GM18517 (cell line): ENCODE measurements around the gene CIDEB.

Source experiments
- ATAC-seq: cut with Tn5 transposase; IDR thresholded peaks from one replicate; pipeline ENCODE4 v1.9.1; 2021; ENCODE audit warnings: mild to moderate bottlenecking, moderate library complexity; ENCODE audit not compliant: unreplicated experiment

The CIDEB gene

GRCh38 chr14:24292118-24292807 lies 15.5 kb downstream of the CIDEB start:
- ATAC-seq, result no peak

- ATAC-seq, result no peak
Observed at GRCh38 chr14:24291446-24292117, 16.2 kb downstream of the CIDEB start.

DNA sequence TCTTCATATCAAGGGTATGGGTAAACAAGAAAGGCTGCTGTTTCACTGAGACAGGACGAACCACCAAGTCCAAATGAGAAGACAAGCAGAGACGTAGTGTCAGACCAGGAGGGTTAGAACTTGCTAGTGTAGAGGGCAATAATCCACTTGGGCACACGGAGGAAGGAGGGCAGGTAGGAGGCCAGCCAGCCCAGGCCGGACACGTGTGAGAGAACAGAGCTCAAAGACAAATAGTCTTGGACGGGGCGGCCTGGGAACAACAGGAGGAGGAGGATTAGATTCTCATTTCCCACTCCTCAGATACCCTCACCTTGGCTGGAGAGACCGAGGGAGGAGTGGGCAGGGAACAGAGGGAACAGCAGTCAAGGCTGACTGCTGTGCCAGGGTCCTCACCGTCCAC lies 17.0 kb downstream of the CIDEB start:
- no peak for ATAC-seq

DNA sequence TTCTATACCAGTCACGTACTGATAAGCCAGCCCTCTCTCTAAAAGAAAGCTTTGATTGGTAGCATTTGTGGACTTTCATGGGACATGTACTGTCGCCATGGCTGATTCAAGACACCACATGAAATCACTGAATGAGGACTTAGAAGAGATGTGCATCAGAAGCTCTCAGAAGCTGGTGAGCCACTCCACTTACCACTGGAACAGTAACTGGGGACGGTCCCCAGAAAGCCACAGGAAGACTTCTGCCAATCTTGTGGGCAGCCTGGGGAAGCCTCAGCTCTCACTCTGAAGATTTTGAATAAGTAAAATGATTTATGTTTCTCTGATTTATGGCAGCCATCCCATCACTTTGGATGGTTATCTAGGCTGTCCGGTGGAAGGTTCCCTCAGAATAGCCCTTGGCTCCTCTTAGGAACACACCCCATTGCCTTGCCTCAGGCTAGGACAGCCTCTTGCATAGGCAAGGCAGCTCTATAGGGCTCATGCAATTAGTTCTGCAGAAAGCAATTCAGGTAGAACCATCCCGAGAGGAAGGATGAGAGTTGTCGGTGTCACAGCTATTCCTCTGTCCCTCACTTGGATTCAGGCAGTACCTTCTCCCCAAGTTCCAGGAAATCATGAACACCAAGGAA lies 18.0 kb downstream of the CIDEB start:
- no peak for ATAC-seq

DNA sequence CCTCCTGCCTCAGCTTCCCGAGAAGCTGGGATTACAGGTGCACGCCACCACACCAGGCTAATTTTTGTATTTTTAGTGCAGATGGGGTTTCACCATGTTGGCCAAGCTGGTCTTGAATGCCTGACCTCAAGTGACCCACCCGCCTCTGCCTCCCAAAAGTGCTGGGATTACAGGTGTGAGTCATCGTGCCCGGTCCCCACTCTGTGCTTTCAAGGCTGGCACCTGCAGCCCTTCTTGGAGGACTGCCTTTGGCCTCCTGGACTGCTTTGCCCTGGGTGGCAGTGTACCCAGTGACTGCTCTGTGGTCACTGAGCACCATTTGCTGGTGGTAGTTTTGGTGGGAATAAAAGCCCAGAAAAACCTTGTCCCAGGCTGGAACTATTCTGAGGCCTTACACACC lies 20.8 kb downstream of the CIDEB start:
- no peak for ATAC-seq

DNA sequence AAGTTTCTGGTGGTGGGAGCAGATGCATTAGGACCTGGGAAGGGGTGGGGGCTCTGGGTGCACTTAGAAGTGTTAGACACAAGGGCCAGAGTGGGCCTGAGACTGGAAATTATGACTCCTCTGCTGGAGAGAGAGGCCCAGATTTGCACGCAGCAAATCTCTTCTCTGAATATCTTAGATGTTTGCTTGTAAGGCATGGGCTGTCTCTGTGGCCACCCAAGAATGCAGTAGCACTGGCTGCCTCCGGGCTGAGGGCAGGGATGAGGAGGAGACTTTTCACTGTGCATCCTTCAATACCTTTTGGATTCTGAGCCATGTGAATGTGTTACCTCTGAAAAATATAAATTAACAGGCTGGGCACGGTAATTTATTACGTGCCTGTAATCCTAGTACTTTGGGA lies 22.4 kb downstream of the CIDEB start:
- no peak for ATAC-seq

- ATAC-seq, result no peak
Observed at GRCh38 chr14:24284501-24285035, 23.2 kb downstream of the CIDEB start.

DNA sequence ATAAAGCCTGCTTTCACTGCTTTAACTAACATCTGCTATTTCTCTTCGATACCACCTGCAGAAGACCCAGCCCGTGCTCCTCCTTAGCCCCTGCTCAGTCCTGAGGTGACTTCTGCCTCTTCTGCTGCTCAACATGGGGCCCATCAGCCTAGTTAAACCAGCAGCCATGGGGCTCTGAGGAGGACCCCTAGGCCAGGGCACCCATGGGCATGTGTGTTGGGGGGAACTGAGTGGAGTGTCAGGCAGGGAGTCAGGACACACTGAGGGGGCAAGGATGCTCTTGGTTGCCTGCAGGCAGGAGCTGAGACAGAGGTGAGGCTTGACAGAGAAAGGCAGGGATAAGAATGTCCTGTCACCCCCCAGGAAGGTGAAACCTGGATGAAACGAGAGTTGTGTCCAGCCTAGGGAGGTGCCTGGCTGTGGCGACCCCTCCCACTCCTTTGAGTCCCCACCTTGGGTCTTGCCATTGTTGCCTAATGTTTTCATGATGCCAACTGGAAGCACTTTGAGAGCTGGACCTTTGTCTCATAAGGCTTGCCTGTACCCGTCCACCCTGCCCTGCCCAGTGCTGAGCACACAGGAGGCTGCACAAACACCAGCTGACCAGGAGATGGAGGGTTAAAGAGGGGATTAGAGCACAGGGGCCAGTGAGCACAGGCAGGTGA lies 23.8 kb downstream of the CIDEB start:
- no peak for ATAC-seq

DNA sequence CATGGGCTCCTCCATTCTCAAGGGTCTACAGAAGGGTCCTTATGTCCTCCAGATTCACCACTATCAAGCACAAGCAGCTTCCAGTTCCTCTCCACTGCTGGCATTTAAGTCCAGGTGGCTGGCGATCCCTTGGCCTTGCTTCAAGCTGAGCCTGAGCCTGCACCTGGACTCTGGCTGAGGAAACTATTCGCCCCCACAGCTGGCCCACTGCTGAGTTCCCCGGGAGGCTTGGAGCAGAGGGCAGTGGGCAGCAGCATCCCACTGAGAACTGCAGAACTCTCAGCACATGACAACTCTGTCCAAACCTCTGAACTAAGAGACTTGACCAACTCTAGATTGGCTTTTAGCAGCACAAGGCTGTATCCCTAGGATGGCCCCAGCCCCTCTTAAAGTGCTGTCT lies 25.0 kb downstream of the CIDEB start:
- ATAC-seq, result no peak

DNA sequence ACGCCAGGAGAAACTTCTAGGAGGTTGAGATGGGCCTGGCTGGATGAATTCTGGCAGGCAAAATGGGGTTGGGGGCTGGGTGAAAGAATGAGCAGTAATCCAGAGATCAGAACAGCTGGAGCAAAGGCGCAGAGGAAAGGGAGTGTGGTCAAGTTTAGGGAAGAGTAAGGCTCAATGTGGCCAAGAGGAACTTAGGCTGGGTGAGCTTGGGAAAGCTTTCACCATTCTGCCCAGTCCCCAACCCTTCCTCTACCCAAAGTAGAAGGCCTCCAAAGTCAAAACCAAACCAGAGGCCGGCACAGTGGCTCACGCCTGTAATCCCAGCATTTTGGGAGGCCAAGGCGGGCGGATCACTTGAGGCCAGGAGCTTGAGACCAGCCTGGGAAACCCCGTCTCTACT lies 26.1 kb downstream of the CIDEB start:
- ATAC-seq, result no peak

- ATAC-seq, result no peak
Observed at GRCh38 chr14:24280797-24281460, 26.8 kb downstream of the CIDEB start.

- ATAC-seq, result peak; percentile 51
Observed at GRCh38 chr14:24279301-24280186, 28.2 kb downstream of the CIDEB start.

GRCh38 chr14:24278424-24278823 lies 29.4 kb downstream of the CIDEB start:
- ATAC-seq, result no peak

DNA sequence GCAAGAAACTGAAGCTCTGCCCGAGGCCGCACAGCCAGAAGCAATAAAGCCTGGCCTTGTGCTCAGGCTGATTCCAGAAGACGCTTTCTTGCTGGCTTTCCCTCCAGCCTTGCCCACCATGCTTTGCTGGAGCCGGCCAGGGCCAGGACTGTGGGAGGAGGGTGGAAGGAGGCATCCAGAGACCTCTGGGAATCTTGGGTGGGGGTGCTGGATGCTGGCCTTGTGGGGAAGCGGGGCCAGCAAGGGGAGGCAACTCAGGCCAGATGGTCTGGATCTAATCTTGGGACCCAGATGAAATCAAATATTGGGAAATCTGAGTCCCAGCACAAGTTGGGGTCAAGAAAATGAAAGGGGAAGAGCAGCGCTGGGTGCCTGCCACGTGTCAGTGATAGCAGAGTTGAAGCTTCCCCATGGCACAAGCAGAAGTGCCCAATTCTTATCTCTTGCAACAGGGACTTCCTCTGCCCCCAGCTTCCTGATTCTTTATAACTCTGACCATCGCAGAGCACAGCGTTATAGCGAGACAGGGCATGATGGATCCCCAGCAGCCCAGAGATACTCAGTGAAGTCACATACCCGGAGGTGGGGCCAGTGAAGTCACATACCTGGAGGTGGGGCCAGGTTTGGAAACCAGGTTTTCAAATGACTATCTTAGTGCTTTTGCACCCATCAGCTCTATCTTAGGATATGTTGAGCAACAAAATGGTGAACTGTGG lies 30.0 kb downstream of the CIDEB start:
- ATAC-seq, result no peak

DNA sequence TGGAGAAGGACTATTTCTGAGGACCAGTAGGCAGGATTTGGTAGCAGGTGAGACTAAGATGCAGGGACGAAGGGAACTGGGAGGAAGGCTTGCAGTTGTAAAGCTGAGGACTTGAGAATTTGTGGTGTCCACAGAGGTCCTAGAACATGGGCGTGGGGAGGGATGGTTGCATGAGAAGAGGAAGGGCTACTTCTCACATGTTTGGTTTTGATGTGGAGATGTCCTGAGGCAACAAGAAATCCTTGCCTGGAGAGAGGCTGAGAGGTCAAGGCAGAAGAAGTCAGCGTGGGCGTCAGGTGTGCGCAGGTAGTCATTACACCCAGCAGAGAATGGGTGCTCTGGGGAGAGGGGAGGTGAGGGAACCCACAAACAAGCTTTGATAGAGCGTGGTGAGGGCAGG lies 30.7 kb downstream of the CIDEB start:
- no peak for ATAC-seq

- peak; percentile 58 for ATAC-seq
Observed at GRCh38 chr14:24274101-24274543, 33.7 kb downstream of the CIDEB start.

DNA sequence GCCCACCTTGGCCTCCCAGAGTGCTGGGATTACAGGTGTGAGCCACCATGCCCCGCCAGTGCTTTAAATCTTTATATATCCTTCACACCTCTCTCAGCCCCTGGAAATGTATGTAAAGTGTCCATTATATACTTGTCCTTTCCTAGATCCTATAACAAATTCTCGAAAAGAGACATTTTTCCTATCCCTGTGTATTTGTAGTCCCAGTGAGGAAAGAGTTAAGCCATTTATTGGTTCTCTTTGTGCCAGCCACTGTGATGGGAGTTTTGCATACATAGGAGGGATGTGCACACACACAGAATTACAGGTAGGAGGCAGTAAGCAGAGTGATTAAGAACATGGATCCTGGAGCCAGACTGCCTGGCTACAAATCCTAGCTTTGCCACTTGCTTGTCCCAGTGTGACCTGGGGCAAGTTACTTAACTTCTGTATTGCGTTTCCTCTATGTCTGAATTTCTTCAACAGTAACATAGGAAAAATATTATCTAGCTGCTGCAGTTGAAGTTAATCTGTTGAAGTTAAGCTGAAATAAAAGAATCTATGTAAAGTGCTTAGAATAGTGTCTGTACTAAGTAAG lies 34.3 kb downstream of the CIDEB start:
- no peak for ATAC-seq

DNA sequence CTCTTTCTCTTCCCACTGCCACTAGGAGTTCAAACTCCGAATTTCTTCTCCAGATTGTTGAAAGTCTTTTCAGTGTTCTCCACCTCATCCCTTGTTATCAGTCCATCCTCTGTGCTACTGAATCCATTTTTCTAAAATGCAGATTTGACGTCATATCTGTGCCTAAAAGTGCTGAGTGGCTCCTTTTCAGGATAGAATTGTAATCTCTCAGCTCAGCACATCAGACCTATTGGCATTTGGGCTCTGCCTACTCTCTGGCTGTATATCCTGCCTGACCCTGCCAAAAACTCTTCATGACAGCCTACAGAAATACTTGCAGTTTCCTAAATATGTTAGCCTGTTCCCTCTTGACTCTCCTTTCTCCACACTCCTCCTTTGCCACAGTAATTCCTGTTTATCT lies 35.3 kb downstream of the CIDEB start:
- no peak for ATAC-seq

DNA sequence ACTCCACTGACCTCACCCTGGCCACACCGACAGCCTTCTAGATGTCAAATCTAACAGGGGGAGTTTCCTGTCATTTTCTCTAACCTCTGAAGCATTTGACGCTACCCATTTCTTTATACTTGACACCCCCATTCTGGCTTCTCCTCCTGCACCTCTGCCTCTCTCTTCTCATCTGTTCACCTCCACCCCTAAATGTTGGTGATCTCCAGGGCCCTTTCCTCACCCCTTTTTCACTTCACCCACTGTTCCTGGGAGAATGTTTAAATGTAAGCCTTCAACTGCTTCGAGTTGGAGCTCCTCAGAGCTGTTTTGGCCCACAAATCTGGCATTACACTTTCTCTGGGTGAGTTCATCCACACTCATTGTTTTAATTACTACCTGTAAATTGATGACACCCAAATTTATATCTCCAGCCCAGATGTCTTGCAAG lies 35.9 kb downstream of the CIDEB start:
- ATAC-seq, result no peak
